MM.1S (cell line): ENCODE results near the gene UPF3A.

ENCODE experiments used
- EZH2 ChIP-seq: fragments of 300-600 bp; sonication (generic); optimal IDR thresholded peaks from 2 replicates; pipeline ENCODE3; 2017; ENCODE audit warnings: low read depth, mild to moderate bottlenecking, antibody characterized with exemption, low read length, mixed read lengths
- TF ChIP-seq, protein P1 (sequence below): fragments of 300-600 bp; sonication (generic); IDR thresholded peaks from 2 replicates; pipeline ENCODE4 v1.5.1; 2016; ENCODE audit warnings: antibody characterized with exemption, low read length, mixed read lengths

DNA sequence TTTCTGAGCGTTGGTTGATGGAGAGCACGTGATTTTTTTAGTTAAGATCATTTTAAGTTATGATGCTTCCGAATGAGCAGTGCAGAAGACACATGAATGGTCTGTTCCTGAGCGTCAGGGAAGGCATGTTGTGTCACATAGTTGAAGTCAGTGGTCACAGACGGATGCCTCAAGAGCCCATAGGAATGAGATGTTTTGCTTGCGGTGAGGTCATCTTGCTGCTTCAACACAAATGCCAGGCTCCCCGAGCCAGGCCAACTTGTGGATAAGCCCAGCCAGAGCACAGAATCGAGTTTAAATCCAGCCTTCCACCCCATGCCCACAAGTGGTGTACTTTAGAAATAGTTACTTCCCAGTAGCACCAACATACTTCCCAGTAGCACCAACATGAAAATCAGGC lies 5.4 kb downstream of the UPF3A start:
- TF ChIP-seq, protein P1, sequence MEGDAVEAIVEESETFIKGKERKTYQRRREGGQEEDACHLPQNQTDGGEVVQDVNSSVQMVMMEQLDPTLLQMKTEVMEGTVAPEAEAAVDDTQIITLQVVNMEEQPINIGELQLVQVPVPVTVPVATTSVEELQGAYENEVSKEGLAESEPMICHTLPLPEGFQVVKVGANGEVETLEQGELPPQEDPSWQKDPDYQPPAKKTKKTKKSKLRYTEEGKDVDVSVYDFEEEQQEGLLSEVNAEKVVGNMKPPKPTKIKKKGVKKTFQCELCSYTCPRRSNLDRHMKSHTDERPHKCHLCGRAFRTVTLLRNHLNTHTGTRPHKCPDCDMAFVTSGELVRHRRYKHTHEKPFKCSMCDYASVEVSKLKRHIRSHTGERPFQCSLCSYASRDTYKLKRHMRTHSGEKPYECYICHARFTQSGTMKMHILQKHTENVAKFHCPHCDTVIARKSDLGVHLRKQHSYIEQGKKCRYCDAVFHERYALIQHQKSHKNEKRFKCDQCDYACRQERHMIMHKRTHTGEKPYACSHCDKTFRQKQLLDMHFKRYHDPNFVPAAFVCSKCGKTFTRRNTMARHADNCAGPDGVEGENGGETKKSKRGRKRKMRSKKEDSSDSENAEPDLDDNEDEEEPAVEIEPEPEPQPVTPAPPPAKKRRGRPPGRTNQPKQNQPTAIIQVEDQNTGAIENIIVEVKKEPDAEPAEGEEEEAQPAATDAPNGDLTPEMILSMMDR = no peak
- no peak for TF ChIP-seq EZH2
